PC-3 (cell line): Measurements from ENCODE around the gene CCL20. TPM values are rescaled to one million over a fixed set of nuclear protein-coding genes. Genes with fewer than 3 reads are reported as not detected.

ENCODE experiments used
- ATAC-seq: fragments of 200-7000 bp; cut with Tn5 transposase; 2 replicates; pipeline ENCODE4 v1.9.1; 2020; ENCODE audit warnings: mild to moderate bottlenecking, moderate library complexity
- BruUV-seq: library from RNA; stranded (reverse); fragments of 400-500 nt; replicated peaks from 2 replicates; lab custom pipeline; 2021; lab: Mats Ljungman, UMichigan
- CTCF ChIA-PET: fragments of 300-600 bp; sonication (Branson Sonifier 250); formaldehyde crosslinking; loops from one replicate; lab custom pipeline; 2022; ENCODE audit warnings: antibody characterized with exemption; lab: Charles Lee
- POLR2A ChIA-PET: fragments of 300-600 bp; sonication (Branson Sonifier 250); formaldehyde crosslinking; loops from one replicate; lab custom pipeline; 2022; ENCODE audit warnings: antibody characterized with exemption; ENCODE audit not compliant: unreplicated experiment; lab: Charles Lee
- DNase-seq: peaks from one replicate; pipeline ENCODE4 v3.0.0-alpha.2; 2015
- H2AFZ ChIP-seq: fragments of 300-600 bp; sonication (generic); 2 replicates; pipeline ENCODE4 v1.6.0; 2016; ENCODE audit warnings: antibody characterized with exemption, low read length
- H3F3A ChIP-seq: fragments of 300-600 bp; sonication (generic); one replicate; pipeline ENCODE4 v1.6.0; 2017; ENCODE audit warnings: antibody characterized with exemption, low read length, control low read depth, mild to moderate bottlenecking; ENCODE audit not compliant: unreplicated experiment
- H3K27ac ChIP-seq: fragments of 300-600 bp; sonication (generic); 2 replicates; pipeline ENCODE4 v1.5.1; 2016; ENCODE audit warnings: mild to moderate bottlenecking, low read length
- H3K27me3 ChIP-seq: fragments of 300-600 bp; sonication (generic); 2 replicates; pipeline ENCODE4 v1.6.1; 2016; ENCODE audit warnings: low read length, mixed read lengths
- H3K36me3 ChIP-seq: fragments of 300-600 bp; sonication (generic); 2 replicates; pipeline ENCODE4 v1.6.1; 2016; ENCODE audit warnings: low read depth, mixed run types, low read length, mixed read lengths
- H3K4me1 ChIP-seq: fragments of 300-600 bp; sonication (generic); 2 replicates; pipeline ENCODE4 v1.5.1; 2016; ENCODE audit warnings: low read length; ENCODE audit not compliant: insufficient read depth
- H3K4me2 ChIP-seq: fragments of 300-600 bp; sonication (generic); 2 replicates; pipeline ENCODE4 v1.6.0; 2016; ENCODE audit warnings: low read length
- H3K4me3 ChIP-seq: fragments of 300-600 bp; sonication (generic); 2 replicates; pipeline ENCODE4 v1.5.1; 2016; ENCODE audit warnings: mild to moderate bottlenecking, low read length, mixed read lengths
- H3K79me2 ChIP-seq: fragments of 300-600 bp; sonication (generic); 2 replicates; pipeline ENCODE4 v1.6.1; 2017; ENCODE audit warnings: low read length, mixed read lengths
- H3K9ac ChIP-seq: fragments of 300-600 bp; sonication (generic); 2 replicates; pipeline ENCODE4 v1.6.0; 2016; ENCODE audit warnings: mild to moderate bottlenecking, low read length
- H3K9me2 ChIP-seq: fragments of 300-600 bp; sonication (generic); replicated peaks from 2 replicates; pipeline ENCODE4 v1.6.1; 2016; ENCODE audit warnings: mixed run types, low read length, mixed read lengths
- H3K9me3 ChIP-seq: fragments of 300-600 bp; sonication (generic); 2 replicates; pipeline ENCODE4 v1.6.1; 2016; ENCODE audit warnings: low read length, mixed read lengths
- H4K20me1 ChIP-seq: fragments of 300-600 bp; sonication (generic); 2 replicates; pipeline ENCODE4 v1.6.1; 2016; ENCODE audit warnings: low read length, mixed read lengths
- CTCF ChIP-seq: fragments of 300-600 bp; sonication (generic); conservative IDR thresholded peaks from 2 replicates; pipeline ENCODE4 v1.5.1; 2017; ENCODE audit warnings: antibody characterized with exemption, low read depth, mild to moderate bottlenecking, low read length
- EZH2 ChIP-seq: fragments of 300-600 bp; sonication (generic); IDR thresholded peaks from one replicate; pipeline ENCODE4 v1.6.1; 2017; ENCODE audit warnings: antibody characterized with exemption, mild to moderate bottlenecking, low read length; ENCODE audit not compliant: unreplicated experiment
- EZH2phosphoT487 ChIP-seq: fragments of 300-600 bp; sonication (generic); IDR thresholded peaks from 2 replicates; pipeline ENCODE4 v1.6.1; 2018; ENCODE audit warnings: mild to moderate bottlenecking, antibody characterized with exemption, low read length, borderline replicate concordance
- intact Hi-C: fragments of 100-400 bp; cut with micrococcal nuclease; formaldehyde crosslinking; loops from 2 replicates; pipeline ENCODE4 v1.9.0; 2023
- total RNA-seq: library from RNA; depleted of rRNA; stranded (reverse); fragments of >200 nt; gene quantifications from 2 replicates; pipeline ENCODE4 v1.2.3, GENCODE V29; 2014

CCL20 gene
- total RNA-seq, 1 experiment from 2014 or later: 1.8 TPM

- POLR2A ChIA-PET: no interaction called here
- Histone ChIP-seq H4K20me1 (no peaks in the 10 kb centered on the region), H3K9ac (no peak overlapping the region), H3K27ac (no peak overlapping the region), H3K9me2 (no peaks in the 10 kb centered on the region), H3K36me3 (no peaks in the 10 kb centered on the region), H3K9me3 (no peaks in the 10 kb centered on the region), H3K4me1 (no peaks in the 10 kb centered on the region), H2AFZ (no peak overlapping the region), H3K79me2 (no peaks in the 10 kb centered on the region), H3F3A (no peaks in the 10 kb centered on the region), H3K27me3 (no peaks in the 10 kb centered on the region), H3K4me3 (no peak overlapping the region), H3K4me2 (no peak overlapping the region)
- intact Hi-C loops: loop anchor here (2.0 to 5.0 kb wide), 2 partner anchors 88 to 107 kb away; no protein-coding TSS in a partner anchor
- BruUV-seq: no TSS peak
- CTCF ChIA-PET: no interaction called here
- ATAC-seq (no peak), DNase-seq (no peak)
- no peak for TF ChIP-seq EZH2phosphoT487
- TF ChIP-seq CTCF: no peak
- TF ChIP-seq EZH2: no peak
These were observed 38.5 kb upstream of the CCL20 start for GRCh38 chr2:227774895-227775842.

- POLR2A ChIA-PET: no interaction called here
- no peak for DNase-seq
- no peak overlapping the region for H3K27ac ChIP-seq
- H3K4me2 ChIP-seq: no peak overlapping the region
- no peak for ATAC-seq
- H3F3A ChIP-seq: no peaks in the 10 kb centered on the region
- H3K4me1 ChIP-seq: no peaks in the 10 kb centered on the region
- H3K9me2 ChIP-seq: no peaks in the 10 kb centered on the region
- intact Hi-C loops: no loop called here
- H3K27me3 ChIP-seq: no peaks in the 10 kb centered on the region
- BruUV-seq: no TSS peak
- no peak overlapping the region for H2AFZ ChIP-seq
- CTCF ChIA-PET: no interaction called here
- no peak overlapping the region for H3K9ac ChIP-seq
- no peaks in the 10 kb centered on the region for H3K79me2 ChIP-seq
- H3K9me3 ChIP-seq: no peaks in the 10 kb centered on the region
- H3K36me3 ChIP-seq: no peaks in the 10 kb centered on the region
- no peaks in the 10 kb centered on the region for H4K20me1 ChIP-seq
- H3K4me3 ChIP-seq: no peak overlapping the region
- TF ChIP-seq CTCF (no peak), EZH2 (no peak), EZH2phosphoT487 (no peak)
These were observed 32.5 kb upstream of the CCL20 start for GRCh38 chr2:227780981-227781615.

- no peak overlapping the region for H3K4me2 ChIP-seq
- BruUV-seq: no TSS peak
These were observed 31.8 kb upstream of the CCL20 start for GRCh38 chr2:227781841-227782240.

More at GRCh38 chr2:227781841-227782240, 31.8 kb upstream of the CCL20 start:
- no peaks in the 10 kb centered on the region for H3F3A ChIP-seq
- no peak overlapping the region for H3K9ac ChIP-seq
- H3K4me1 ChIP-seq: no peaks in the 10 kb centered on the region
- no peak overlapping the region for H3K4me3 ChIP-seq
- no peaks in the 10 kb centered on the region for H3K9me2 ChIP-seq
- H3K79me2 ChIP-seq: no peaks in the 10 kb centered on the region
- H3K27me3 ChIP-seq: no peaks in the 10 kb centered on the region
- ChIA-PET CTCF (no interaction called here), POLR2A (no interaction called here)
- TF ChIP-seq EZH2 (no peak), CTCF (no peak), EZH2phosphoT487 (no peak)
- H3K27ac ChIP-seq: no peak overlapping the region
- DNase-seq (no peak), ATAC-seq (no peak)
- H3K36me3 ChIP-seq: no peaks in the 10 kb centered on the region
- no peaks in the 10 kb centered on the region for H3K9me3 ChIP-seq
- intact Hi-C loops: no loop called here
- no peak overlapping the region for H2AFZ ChIP-seq
- H4K20me1 ChIP-seq: no peaks in the 10 kb centered on the region
